Renal pelvis (tissue), 4 donors: ENCODE data around the gene GOLGA8A. TPM values are rescaled to one million over a fixed set of nuclear protein-coding genes. Genes with fewer than 3 reads are reported as not detected.
"Not testable (repeated sequence)": the region's sequence is repeated elsewhere in the genome, so short reads cannot be mapped to it uniquely, and the experiment has no call there.

Experiments used
- DNase-seq: peaks from one replicate; pipeline ENCODE4 v3.0.0-alpha.2; 2013
- polyA plus RNA-seq, 3 donors: library from polyadenylated mRNA; unstranded; fragments of 120-200 nt; gene quantifications; one replicate each; pipeline ENCODE4 v1.2.1, GENCODE V29; 2013; ENCODE audit not compliant: insufficient read length in 3 of 3

The GOLGA8A gene
- polyA plus RNA-seq, 3 donors = 65.0 to 143 (median 126) TPM

- DNase-seq = not testable (repeated sequence)
Measured at GRCh38 chr15:34420953-34421352, 16.7 kb downstream of the GOLGA8A start.

GRCh38 chr15:34418435-34418834 is 19.2 kb downstream of the GOLGA8A start:
- not testable (repeated sequence) for DNase-seq

GRCh38 chr15:34409511-34409910 is 28.1 kb downstream of the GOLGA8A start:
- not testable (repeated sequence) for DNase-seq

GRCh38 chr15:34408973-34409372 is 28.6 kb downstream of the GOLGA8A start:
- DNase-seq = not testable (repeated sequence)

- DNase-seq = not testable (repeated sequence)
Measured at GRCh38 chr15:34403899-34404298, 33.7 kb downstream of the GOLGA8A start.

GRCh38 chr15:34403160-34403598 is 34.4 kb downstream of the GOLGA8A start:
- not testable (repeated sequence) for DNase-seq

- DNase-seq = not testable (repeated sequence)
Measured at GRCh38 chr15:34397637-34398259, 39.9 kb downstream of the GOLGA8A start.

- DNase-seq = not testable (repeated sequence)
Measured at GRCh38 chr15:34392981-34393380, 44.6 kb downstream of the GOLGA8A start.

GRCh38 chr15:34389594-34390086 is 48.0 kb downstream of the GOLGA8A start:
- not testable (repeated sequence) for DNase-seq

Other genes starting within 250 kb of the GOLGA8A start
- 10 to 100 TPM; 43.5 to 80.8 (median 76.6) TPM for gene KATNBL1, start 227.7 kb downstream of the GOLGA8A start, polyA plus RNA-seq
- 100 to 1,000 TPM; 115 to 125 (median 124) TPM for gene EMC4, start 212.8 kb downstream of the GOLGA8A start, polyA plus RNA-seq
- 10 to 100 TPM; 18.3 to 30.6 (median 27.6) TPM for gene SLC12A6, start 100.0 kb downstream of the GOLGA8A start, polyA plus RNA-seq
- gene NOP10, start 94.7 kb downstream of the GOLGA8A start, polyA plus RNA-seq = 100 to 1,000 TPM; 127 to 166 (median 138) TPM
- under 1 TPM in 2 of 3 donors, not detected in 1; 0.03 to 0.08 TPM for gene NUTM1, start 94.5 kb downstream of the GOLGA8A start, polyA plus RNA-seq
- 10 to 100 TPM; 40.3 to 51.9 (median 46.2) TPM for gene LPCAT4, start 70.6 kb downstream of the GOLGA8A start, polyA plus RNA-seq
- gene GOLGA8B, start 145.8 kb upstream of the GOLGA8A start, polyA plus RNA-seq = 100 to 1,000 TPM in 2 of 3 donors, 10 to 100 TPM in 1; 66.7 to 197 (median 177) TPM